GM18499 (cell line): ENCODE measurements around the gene IL33.
"Not testable (repeated sequence)": the region's sequence is repeated elsewhere in the genome, so short reads cannot be mapped to it uniquely, and the experiment has no call there.

ENCODE experiments used
- ATAC-seq: cut with Tn5 transposase; IDR thresholded peaks from one replicate; pipeline ENCODE4 v1.9.1; 2021; ENCODE audit warnings: moderate number of reproducible peaks; ENCODE audit not compliant: insufficient read depth, unreplicated experiment

The IL33 gene

DNA sequence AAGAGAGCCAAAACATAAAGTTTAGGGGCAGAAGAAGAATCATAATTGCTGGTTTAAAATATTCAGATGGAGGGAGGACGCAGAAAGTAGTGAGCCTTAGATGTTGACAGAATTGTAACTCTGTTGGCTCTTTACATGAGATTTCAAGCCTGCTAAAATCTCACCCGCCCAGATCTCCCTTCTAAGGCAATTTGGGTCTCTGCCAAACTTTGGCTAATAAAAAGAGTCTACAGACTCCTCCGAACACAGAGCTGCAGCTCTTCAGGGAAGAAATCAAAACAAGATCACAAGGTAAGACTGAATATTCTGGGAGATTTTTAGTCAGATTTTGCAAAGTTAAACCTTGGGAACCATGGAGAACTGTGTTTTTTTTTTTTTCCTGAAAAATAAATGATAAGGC, at the start of gene IL33:
Gene IL33 (plus strand): TSS at position 246 of the 400 bp plus-strand sequence. CDS start 25,888 bp downstream, outside the sequence.
- no peak for ATAC-seq

GRCh38 chr9:6171667-6172066, 43.9 kb upstream of the IL33 start:
- no peak for ATAC-seq

GRCh38 chr9:6173914-6174313, 41.7 kb upstream of the IL33 start:
- ATAC-seq = no peak

- not testable (repeated sequence) for ATAC-seq
These were observed 32.9 kb upstream of the IL33 start for GRCh38 chr9:6182549-6183226.

- no peak for ATAC-seq
These were observed 32.4 kb upstream of the IL33 start for GRCh38 chr9:6183227-6183551.

DNA sequence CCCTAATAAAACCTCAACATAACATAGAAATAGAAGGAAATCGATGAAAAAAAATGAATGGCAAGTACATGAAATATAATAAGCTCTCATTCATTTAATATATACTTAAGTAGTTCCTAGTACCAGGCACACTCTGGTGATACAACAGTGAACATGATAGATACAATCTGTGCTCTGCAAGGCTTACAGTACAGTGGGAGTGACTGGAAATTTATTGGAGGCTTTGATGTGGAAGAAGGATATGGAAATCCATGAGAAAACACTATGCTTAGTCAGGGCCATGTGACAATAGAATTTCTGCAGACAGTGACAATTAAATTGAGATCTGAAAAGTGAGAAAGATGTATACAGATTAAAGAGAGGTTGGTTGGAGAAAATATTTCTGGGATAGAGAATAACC, 32.0 kb upstream of the IL33 start:
- no peak for ATAC-seq

DNA sequence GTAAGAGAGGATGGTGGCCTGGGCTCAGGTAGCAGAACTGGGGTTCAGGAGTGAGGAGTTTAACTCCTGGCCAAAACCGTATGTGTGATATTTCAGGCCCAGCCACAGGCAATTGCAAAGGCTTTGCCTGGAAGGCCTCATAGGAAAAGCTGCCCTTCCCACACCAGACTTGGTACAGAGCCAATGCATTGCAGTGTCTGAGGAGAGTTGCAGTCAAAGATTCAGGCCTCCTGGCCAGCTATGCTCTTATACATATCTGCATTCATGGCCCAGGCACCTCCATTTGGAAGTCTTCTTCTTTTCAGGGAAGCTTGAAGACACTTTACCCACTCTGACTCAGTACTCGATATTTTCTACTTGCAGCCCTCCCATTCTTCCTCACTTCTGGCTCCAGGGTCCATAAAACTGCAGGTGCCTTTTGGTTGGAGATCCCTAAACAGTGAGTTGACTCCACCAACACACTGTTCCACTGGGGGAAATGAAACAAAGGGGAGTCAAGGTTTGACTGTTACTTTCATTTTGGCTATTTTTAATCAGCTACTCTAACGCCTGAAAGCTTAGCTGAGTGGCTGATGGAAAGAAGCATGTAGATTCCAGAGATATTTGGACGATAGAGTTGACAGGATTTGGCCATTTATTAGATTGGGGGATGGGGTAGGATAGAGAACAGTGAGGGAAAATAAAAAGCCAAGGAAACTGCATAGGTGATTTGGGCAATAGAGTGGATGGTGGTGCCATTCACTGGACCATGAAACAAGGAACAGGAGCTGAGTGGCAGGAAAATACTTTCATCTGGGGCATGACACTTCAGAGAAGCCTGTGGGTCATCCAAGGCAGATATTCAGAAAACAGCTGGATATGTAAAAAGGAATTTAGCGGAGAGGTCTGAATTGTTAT, 30.6 kb upstream of the IL33 start:
- ATAC-seq = peak; percentile 96

GRCh38 chr9:6186691-6187090, 28.9 kb upstream of the IL33 start:
- no peak for ATAC-seq

DNA sequence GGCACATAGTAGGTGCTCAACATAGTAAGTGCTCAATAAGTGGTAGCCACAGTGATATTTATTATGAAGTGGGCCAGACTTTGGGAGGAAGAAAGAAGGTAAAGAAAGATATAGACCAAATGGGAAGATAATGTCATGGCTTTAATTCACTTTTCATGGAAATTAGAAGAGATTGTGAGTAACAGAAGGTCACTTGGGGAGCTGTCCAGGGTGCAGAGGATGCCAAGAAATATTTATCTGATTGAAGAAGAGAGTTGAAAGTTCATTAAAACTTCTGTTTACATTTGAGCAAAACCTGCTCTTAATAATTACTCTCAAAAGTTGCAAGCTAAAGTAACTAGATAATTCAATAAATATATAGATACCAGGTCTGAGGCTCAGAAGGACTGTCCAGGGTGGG, 28.3 kb upstream of the IL33 start:
- no peak for ATAC-seq

- ATAC-seq = no peak
These were observed 27.1 kb upstream of the IL33 start for GRCh38 chr9:6188466-6188865.

DNA sequence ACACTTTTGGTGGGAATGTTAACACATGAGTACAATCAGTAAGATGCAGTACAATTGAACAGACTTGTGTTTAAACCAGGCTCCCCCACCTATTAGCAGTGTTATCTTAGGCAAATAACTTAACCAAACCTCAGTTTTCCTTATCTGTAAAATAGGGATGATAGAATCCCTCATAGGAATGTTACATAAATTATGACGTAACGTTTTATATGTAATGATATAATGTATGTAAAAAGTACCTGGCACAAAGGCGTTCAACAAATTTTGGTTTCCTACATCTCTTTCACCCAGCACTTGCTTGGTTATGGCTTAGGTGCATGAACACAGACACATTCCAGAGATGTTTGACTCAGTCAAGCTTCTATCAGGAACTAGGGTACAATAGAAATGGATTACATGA, 26.7 kb upstream of the IL33 start:
- ATAC-seq = no peak

GRCh38 chr9:6194934-6195333, 20.7 kb upstream of the IL33 start:
- ATAC-seq = no peak

GRCh38 chr9:6195714-6196360, 19.8 kb upstream of the IL33 start:
- ATAC-seq = no peak

DNA sequence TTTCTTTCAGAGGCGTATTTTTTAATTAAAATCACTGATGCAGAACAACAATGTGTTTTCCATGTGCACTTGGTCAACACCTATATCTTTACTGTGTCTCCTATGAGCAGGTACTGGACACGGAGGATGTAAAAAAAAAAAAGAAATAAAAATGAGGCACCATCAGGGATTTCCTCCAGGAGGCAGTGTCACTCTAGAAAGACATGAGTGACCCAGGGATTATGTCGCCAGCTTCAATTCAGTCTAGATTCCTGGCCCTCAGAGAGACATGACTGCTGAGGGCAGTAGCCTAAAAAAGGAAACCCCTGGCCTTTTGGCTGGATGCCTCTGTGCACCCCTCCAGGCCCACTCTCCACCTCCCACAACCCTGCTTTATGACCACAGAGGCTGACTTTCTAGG, 18.3 kb upstream of the IL33 start:
- no peak for ATAC-seq

GRCh38 chr9:6198251-6198650, 17.4 kb upstream of the IL33 start:
- ATAC-seq = no peak

- no peak for ATAC-seq
These were observed 16.0 kb upstream of the IL33 start for GRCh38 chr9:6199596-6199995.

- ATAC-seq = no peak
These were observed 14.8 kb upstream of the IL33 start for GRCh38 chr9:6200761-6201160.

DNA sequence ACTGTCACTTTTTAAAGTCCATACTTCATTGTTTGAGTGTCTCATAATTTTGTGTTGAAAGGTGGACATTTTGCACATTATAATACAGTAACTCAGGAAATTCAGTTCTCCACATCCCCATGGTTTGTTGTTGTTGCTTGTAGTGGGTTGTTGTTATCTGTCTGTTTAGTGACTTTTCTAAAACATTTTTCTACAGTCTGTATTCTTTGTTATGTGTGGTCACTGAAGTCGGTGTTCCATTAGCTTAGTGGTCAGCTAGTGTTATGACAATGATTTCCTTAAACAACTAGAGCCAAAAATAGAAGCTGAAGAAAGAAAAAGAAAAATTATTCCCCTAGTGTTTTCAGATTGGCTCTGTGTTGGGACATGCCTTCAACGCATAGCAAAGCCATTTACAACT, 5.6 kb upstream of the IL33 start:
- ATAC-seq = no peak

DNA sequence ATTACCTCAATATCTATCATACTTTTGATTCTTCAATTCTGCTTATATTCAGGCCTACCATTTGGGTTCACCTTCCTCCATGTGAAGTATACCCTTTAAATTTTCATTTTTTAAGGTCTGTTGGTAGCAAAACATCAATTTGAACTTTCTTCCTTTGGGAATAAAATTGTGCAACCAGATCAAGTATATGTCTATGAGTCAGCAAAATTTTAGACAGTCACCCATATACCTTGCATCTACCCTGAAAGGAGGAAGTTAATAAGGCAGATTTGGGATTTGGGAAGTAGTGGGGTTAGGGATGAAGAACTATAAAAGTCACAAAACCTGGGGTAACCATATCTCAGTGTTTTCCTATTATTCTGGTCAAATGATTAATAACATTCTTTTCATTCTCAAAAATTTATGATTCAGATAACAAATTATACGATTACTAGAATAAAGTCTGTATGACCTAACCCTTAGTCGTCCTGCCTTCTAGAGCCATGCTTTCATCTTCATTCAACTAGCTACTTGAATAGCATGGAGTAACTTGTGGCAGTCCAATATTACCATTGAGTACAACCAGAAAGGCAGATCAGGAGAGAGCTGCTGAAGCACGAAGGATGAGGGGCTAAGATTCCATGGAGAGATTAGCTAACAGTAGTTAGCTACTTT, 2.8 kb upstream of the IL33 start:
- ATAC-seq = no peak

DNA sequence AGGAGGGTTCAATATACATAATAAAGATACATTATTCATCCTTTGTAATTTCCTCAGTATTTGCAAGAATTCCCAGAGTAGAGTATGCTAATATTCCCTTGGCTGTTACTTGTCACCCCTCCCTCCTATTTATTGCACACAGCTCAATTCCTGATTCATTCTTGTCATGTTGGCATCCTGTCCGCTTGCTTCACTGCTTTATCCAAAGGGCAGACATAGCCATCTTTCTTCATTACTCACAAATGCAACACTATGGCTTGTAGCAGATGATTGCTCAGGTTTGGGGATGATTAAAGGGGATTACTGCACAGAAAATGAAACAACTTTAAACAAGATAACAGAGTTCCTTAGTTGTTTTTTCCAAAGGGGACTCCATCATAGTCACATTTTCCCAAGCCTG, 1.2 kb upstream of the IL33 start:
- no peak for ATAC-seq

- ATAC-seq = no peak
These were observed 704 bp upstream of the IL33 start for GRCh38 chr9:6214903-6215302.
